Mucosa of descending colon (tissue), 3 donors: Measurements from ENCODE around the gene EXOSC2. TPM values are rescaled to one million over a fixed set of nuclear protein-coding genes. Genes with fewer than 3 reads are reported as not detected.

Experiments used
- ATAC-seq: fragments of 200-7000 bp; cut with Tn5 transposase; one replicate; pipeline ENCODE4 v1.9.1; 2020; ENCODE audit warnings: mild to moderate bottlenecking, moderate library complexity
- DNase-seq, 3 donors: peaks; one replicate each; pipeline ENCODE4 v3.0.0-alpha.2; 2020
- H3K36me3 ChIP-seq: fragments of 200-600 bp; one replicate; pipeline ENCODE4 v1.8.0; 2021; ENCODE audit warnings: low read depth, mild to moderate bottlenecking
- H3K4me1 ChIP-seq: fragments of 200-600 bp; one replicate; pipeline ENCODE4 v1.8.0; 2021; ENCODE audit warnings: low read depth, mild to moderate bottlenecking
- H3K4me3 ChIP-seq: fragments of 200-600 bp; one replicate; pipeline ENCODE4 v1.8.0; 2021; ENCODE audit warnings: mild to moderate bottlenecking
- H3K9me3 ChIP-seq: fragments of 200-600 bp; one replicate; pipeline ENCODE4 v1.8.0; 2021; ENCODE audit warnings: mild to moderate bottlenecking
- intact Hi-C, 2 donors: fragments of 100-400 bp; cut with DNase I in 1 of 2; cut with micrococcal nuclease in 1 of 2; formaldehyde crosslinking; loops; one replicate each; pipeline versions ENCODE4 v1.11.0 to v1.11.1; 2022; cut with DNase I, micrococcal nuclease
- total RNA-seq, 3 donors: library from RNA; stranded (reverse); fragmentation: NEBNext Ultra II Directional in 2 of 3; extraction: Animal tissue kit (Norgen Biotek cat#: 25700) in 2 of 3; gene quantifications; one replicate each; pipeline versions ENCODE4 v1.2.1 to v1.2.4, GENCODE V29; 2021 to 2023
- TF ChIP-seq, protein P1 (sequence below): fragments of 200-600 bp; IDR thresholded peaks from one replicate; pipeline ENCODE4 v1.8.0; 2022; ENCODE audit warnings: antibody characterized with exemption, mild to moderate bottlenecking
- donor health status: DM: no; HTN: no; CAD: no; lungs with moderate emphysema.
- donor health status: DM: no; HTN: no; CAD: no.
- donor health status: DM: no; HTN: yes; CAD: no.

Gene EXOSC2
- total RNA-seq, 3 donors from 2014 or later = 18.3 to 25.7 (median 19.1) TPM

DNA sequence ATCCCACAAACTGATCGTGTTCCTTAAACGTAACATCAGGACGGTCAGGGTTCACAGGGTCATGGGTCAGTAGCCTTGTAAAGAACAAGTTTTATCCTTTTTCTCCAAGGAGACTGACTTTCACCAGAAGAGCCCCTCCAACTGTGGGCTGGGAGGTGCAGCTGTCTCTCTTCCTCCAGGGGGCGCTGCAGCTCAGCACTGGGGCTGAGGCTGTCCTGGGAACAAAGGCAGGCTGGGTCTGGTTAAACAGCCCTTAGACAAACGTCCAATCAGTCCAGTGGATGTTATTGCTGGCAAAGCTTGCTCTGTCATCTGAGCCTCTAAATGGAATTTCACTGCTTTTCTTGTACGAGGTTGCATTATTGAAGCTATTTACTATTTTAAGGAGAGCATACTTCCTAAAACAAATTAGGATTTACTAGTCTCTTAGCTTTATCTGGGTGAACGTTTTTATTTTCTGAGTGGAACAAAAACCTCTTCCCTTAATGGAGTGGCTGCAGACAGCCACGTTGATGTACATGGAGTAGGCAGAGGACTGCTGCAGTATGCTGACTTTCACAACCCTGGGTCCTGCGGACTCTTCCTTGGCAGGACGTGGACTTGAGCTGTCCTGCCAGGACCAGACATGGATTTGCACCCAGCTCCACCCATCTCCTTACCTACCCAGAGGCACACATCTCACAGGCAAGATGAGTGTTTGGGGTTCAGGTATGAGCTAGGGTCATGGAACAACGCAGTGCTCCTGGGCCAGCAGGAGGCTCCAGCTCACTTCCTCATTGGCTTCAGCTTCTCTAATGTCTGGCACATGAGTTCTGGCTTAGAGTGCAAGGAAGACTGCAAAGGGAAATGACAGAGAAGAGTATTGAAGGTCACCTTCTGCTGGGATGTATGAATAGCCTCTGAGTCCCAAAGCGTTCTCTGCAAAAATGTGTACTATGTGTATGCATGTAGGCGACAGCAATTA is 7.8 kb downstream of the EXOSC2 start:
- DNase-seq = peak; percentile 66 to 86 (median 84)
- TF ChIP-seq, protein P1, sequence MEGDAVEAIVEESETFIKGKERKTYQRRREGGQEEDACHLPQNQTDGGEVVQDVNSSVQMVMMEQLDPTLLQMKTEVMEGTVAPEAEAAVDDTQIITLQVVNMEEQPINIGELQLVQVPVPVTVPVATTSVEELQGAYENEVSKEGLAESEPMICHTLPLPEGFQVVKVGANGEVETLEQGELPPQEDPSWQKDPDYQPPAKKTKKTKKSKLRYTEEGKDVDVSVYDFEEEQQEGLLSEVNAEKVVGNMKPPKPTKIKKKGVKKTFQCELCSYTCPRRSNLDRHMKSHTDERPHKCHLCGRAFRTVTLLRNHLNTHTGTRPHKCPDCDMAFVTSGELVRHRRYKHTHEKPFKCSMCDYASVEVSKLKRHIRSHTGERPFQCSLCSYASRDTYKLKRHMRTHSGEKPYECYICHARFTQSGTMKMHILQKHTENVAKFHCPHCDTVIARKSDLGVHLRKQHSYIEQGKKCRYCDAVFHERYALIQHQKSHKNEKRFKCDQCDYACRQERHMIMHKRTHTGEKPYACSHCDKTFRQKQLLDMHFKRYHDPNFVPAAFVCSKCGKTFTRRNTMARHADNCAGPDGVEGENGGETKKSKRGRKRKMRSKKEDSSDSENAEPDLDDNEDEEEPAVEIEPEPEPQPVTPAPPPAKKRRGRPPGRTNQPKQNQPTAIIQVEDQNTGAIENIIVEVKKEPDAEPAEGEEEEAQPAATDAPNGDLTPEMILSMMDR = peak; percentile 92
- peaks cover 22% of the 10 kb centered on the region for H3K36me3 ChIP-seq
- no peaks in the 10 kb centered on the region for H3K4me1 ChIP-seq
- ATAC-seq = peak; percentile 99
- H3K9me3 ChIP-seq = no peaks in the 10 kb centered on the region
- H3K4me3 ChIP-seq = no peak overlapping the region
- intact Hi-C loops = loop anchor here (5.0 to 10.0 kb wide), 3 partner anchors 161 to 343 kb away; no protein-coding TSS in a partner anchor

DNA sequence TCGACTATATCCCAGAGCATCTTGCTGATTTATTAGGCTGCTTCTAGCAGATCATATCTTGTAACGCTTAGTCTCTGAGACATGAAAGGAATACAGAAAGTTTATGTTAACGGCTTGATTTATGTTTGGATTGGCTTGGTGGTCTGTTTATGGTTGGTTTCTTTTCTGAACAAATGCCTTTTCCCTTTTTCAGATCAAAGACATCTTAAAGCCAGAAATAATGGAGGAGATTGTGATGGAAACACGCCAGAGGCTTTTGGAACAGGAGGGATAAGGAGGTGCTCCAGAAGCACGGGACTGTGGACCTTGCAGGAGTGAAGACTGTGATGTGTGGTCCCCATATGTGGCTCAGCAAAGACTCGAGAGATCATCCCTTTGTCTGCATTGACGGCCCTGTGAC is 9.9 kb downstream of the EXOSC2 start:
- ATAC-seq (no peak), DNase-seq (no peak)
- Histone ChIP-seq H3K9me3 (no peaks in the 10 kb centered on the region), H3K4me3 (no peak overlapping the region), H3K36me3 (peaks cover 16% of the 10 kb centered on the region), H3K4me1 (no peaks in the 10 kb centered on the region)
- TF ChIP-seq, protein P1 = no peak
- intact Hi-C loops = loop anchor here (5.0 to 10.0 kb wide), 3 partner anchors 159 to 341 kb away; no protein-coding TSS in a partner anchor

GRCh38 chr9:130707225-130707976 is 13.8 kb downstream of the EXOSC2 start:
- ATAC-seq = peak; percentile 62
- DNase-seq = peak in 1 of 3 donors; percentile 86
- Histone ChIP-seq H3K9me3 (no peaks in the 10 kb centered on the region), H3K4me1 (peaks cover 6% of the 10 kb centered on the region), H3K4me3 (no peak overlapping the region), H3K36me3 (peaks cover 12% of the 10 kb centered on the region)
- intact Hi-C loops = loop anchor here in 1 of 2 donors (5.0 to 10.0 kb wide), 2 partner anchors 155 to 337 kb away; no protein-coding TSS in a partner anchor
- TF ChIP-seq, protein P1 = peak; percentile 32

DNA sequence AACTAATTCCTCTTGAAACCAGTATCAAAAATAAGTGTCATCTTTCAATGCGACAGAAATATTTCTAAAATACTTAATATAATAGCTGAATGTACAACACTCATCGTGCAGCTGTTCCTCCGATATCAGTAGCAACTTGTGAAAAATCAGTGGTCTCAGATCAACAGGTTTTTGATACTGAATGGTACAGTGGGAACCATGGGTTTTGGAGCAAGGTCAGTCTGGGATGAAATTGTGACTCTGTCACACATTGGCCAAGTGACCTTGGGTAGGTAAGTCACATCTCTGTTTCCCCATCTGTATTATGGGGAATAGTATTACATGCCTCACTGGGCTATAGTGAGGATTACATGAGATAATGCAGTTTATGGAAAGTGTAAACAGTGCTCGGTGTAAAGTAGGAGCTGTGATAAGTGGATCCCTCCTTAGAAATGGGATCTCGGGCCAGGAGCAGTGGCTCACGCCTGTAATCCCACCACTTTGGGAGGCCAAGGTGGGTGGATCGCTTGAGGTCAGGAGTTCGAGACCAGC is 17.3 kb downstream of the EXOSC2 start:
- H3K4me1 ChIP-seq = peaks cover 12% of the 10 kb centered on the region
- intact Hi-C loops = loop anchor here in 1 of 2 donors (10.0 kb wide), 1 partner anchor 54 kb away; no protein-coding TSS in a partner anchor
- no peak for DNase-seq
- no peak for ATAC-seq
- no peaks in the 10 kb centered on the region for H3K36me3 ChIP-seq
- no peaks in the 10 kb centered on the region for H3K9me3 ChIP-seq
- H3K4me3 ChIP-seq = no peak overlapping the region
- TF ChIP-seq, protein P1 = no peak

- intact Hi-C loops = loop anchor here in 1 of 2 donors (10.0 kb wide), 1 partner anchor 53 kb away; no protein-coding TSS in a partner anchor
- peaks cover 18% of the 10 kb centered on the region for H3K4me1 ChIP-seq
- no peaks in the 10 kb centered on the region for H3K36me3 ChIP-seq
Measured at GRCh38 chr9:130711469-130711868, 17.9 kb downstream of the EXOSC2 start.

More at GRCh38 chr9:130711469-130711868, 17.9 kb downstream of the EXOSC2 start:
- DNase-seq (no peak), ATAC-seq (no peak)
- H3K9me3 ChIP-seq = no peaks in the 10 kb centered on the region
- TF ChIP-seq, protein P1 = no peak
- no peak overlapping the region for H3K4me3 ChIP-seq
